Progenitor cell of endocrine pancreas (in vitro differentiated cells): ENCODE measurements around the gene ASS1. TPM values are rescaled to one million over a fixed set of nuclear protein-coding genes. Genes with fewer than 3 reads are reported as not detected.
A peak's percentile ranks its signal among the peaks of the same experiment; 100 is the strongest.

ENCODE experiments used
- DNase-seq: peaks from one replicate; pipeline ENCODE4 v3.0.0; 2021; ENCODE audit warnings: low spot score; ENCODE audit not compliant: unreplicated experiment
- H3K27ac Mint-ChIP-seq: 2 replicates; pipeline ENCODE4 v1.8.0; 2021; ENCODE audit warnings: mild to moderate bottlenecking, moderate library complexity, mixed read lengths
- H3K27me3 Mint-ChIP-seq: 2 replicates; pipeline ENCODE4 v1.8.0; 2021; ENCODE audit warnings: mixed read lengths
- H3K36me3 Mint-ChIP-seq: 2 replicates; pipeline ENCODE4 v1.8.0; 2022; ENCODE audit warnings: mixed read lengths; ENCODE audit not compliant: insufficient read depth
- H3K4me1 Mint-ChIP-seq: 2 replicates; pipeline ENCODE4 v1.8.0; 2021; ENCODE audit warnings: low read depth, mixed read lengths
- H3K4me3 Mint-ChIP-seq: 2 replicates; pipeline ENCODE4 v1.8.0; 2021; ENCODE audit warnings: low read depth, mild to moderate bottlenecking, moderate library complexity, mixed read lengths
- H3K9me3 Mint-ChIP-seq: 2 replicates; pipeline ENCODE4 v1.8.0; 2021; ENCODE audit warnings: low read depth, mixed read lengths
- CTCF ChIP-seq: fragments of 200-600 bp; sonication (generic); IDR thresholded peaks from one replicate; pipeline ENCODE4 v1.5.0; 2021; ENCODE audit warnings: antibody characterized with exemption, mild to moderate bottlenecking; ENCODE audit not compliant: unreplicated experiment
- total RNA-seq: library from RNA; stranded (reverse); gene quantifications from 2 replicates; pipeline ENCODE4 v1.2.1, GENCODE V29; 2021

ASS1 gene
- total RNA-seq, 1 donor from 2014 or later, result 6.5 TPM

GRCh38 chr9:130532426-130533080, 87.8 kb downstream of the ASS1 start:
- DNase-seq, result no peak

GRCh38 chr9:130535818-130536521, 91.2 kb downstream of the ASS1 start:
- no peaks in the 10 kb centered on the region for H3K9me3 Mint-ChIP-seq
- TF ChIP-seq CTCF, result no peak
- H3K4me3 Mint-ChIP-seq, result peak overlapping the region; percentile 42
- H3K4me1 Mint-ChIP-seq, result peaks cover 6% of the 10 kb centered on the region
- no peaks in the 10 kb centered on the region for H3K36me3 Mint-ChIP-seq
- peak overlapping the region; percentile 78 for H3K27ac Mint-ChIP-seq
- DNase-seq, result no peak
- H3K27me3 Mint-ChIP-seq, result peaks cover 59% of the 10 kb centered on the region

More at GRCh38 chr9:130532426-130533080, 87.8 kb downstream of the ASS1 start:
- Mint-ChIP-seq H3K27ac (no peak overlapping the region), H3K4me3 (no peak overlapping the region), H3K4me1 (peaks cover 10% of the 10 kb centered on the region), H3K27me3 (peaks cover 30% of the 10 kb centered on the region), H3K9me3 (no peaks in the 10 kb centered on the region), H3K36me3 (no peaks in the 10 kb centered on the region)
- TF ChIP-seq CTCF, result no peak

- TF ChIP-seq CTCF, result no peak
- no peak for DNase-seq
- no peak overlapping the region for H3K27ac Mint-ChIP-seq
- H3K36me3 Mint-ChIP-seq, result no peaks in the 10 kb centered on the region
- peaks cover 6% of the 10 kb centered on the region for H3K4me1 Mint-ChIP-seq
- H3K27me3 Mint-ChIP-seq, result peaks cover 62% of the 10 kb centered on the region
- no peaks in the 10 kb centered on the region for H3K9me3 Mint-ChIP-seq
- H3K4me3 Mint-ChIP-seq, result no peak overlapping the region
These were observed 91.9 kb downstream of the ASS1 start for GRCh38 chr9:130536701-130537107.

- DNase-seq, result no peak
- Mint-ChIP-seq H3K4me1 (peaks cover 6% of the 10 kb centered on the region), H3K36me3 (no peaks in the 10 kb centered on the region), H3K9me3 (no peaks in the 10 kb centered on the region), H3K27me3 (peaks cover 62% of the 10 kb centered on the region), H3K4me3 (no peak overlapping the region), H3K27ac (no peak overlapping the region)
- no peak for TF ChIP-seq CTCF
These were observed 92.7 kb downstream of the ASS1 start for GRCh38 chr9:130537346-130538050.

GRCh38 chr9:130539420-130540223, 94.9 kb downstream of the ASS1 start:
- H3K27me3 Mint-ChIP-seq, result peaks cover 63% of the 10 kb centered on the region

More at GRCh38 chr9:130539420-130540223, 94.9 kb downstream of the ASS1 start:
- no peak overlapping the region for H3K27ac Mint-ChIP-seq
- H3K4me3 Mint-ChIP-seq, result no peak overlapping the region
- peaks cover 6% of the 10 kb centered on the region for H3K4me1 Mint-ChIP-seq
- DNase-seq, result no peak
- H3K36me3 Mint-ChIP-seq, result no peaks in the 10 kb centered on the region
- no peaks in the 10 kb centered on the region for H3K9me3 Mint-ChIP-seq
- no peak for TF ChIP-seq CTCF
